Measurements from ENCODE around the gene NDUFB2.

NDUFB2 gene

DNA sequence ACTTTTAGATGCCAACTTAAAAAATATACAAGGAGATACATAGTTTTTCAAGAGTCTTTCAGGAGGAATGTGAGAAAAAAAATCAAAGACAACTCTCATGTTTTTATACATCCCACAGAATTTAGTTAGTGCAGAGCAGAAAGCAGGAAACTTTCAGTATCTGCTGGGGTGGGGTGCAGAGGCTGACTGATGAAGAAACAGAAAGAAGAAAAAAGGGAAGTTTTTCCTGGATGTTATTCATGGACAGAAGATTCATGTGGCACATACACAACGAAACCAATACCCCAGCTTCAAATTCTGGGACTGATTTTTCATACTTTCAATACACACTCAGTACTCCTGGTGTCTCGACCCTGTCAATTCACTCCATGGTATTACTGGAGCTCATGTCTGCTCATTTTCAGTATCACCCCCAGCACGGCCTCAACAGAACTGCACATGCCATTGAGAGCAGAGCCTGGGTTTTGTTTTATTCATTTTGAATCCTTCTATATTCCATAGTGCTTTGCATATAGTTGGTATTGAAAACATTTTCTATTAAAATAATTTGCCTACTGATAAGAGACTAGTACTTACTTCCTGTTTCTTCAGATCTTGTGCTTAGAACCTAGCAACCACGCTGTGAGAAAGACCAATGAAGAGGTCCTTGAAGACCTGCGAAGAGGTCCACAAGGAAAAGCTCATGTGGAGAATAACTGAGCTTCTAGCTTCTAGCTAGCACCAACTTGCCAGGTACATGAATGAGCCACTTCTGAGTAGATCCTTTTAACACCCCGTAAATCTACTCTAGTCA is 49.0 kb downstream of the NDUFB2 start:
- Histone ChIP-seq H3K4me3 (ENCODE audit: low read length) (no peak overlapping the region), H3K4me1 (ENCODE audit: control insufficient read depth, low read length) (peaks cover 12% of the 10 kb centered on the region), H3K27me3 (ENCODE audit: control insufficient read depth, low read length) (no peaks in the 10 kb centered on the region), H3K27ac (ENCODE audit: low read depth, low read length) (no peak overlapping the region), H3K9me3 (ENCODE audit: control insufficient read depth, insufficient read depth, low read length) (no peaks in the 10 kb centered on the region), H3K36me3 (ENCODE audit: control insufficient read depth, low read length) (peaks cover 14% of the 10 kb centered on the region), H4K20me1 (ENCODE audit: control insufficient read depth, insufficient read depth, low read depth, low read length) (no peaks in the 10 kb centered on the region), H3F3A (ENCODE audit: control insufficient read depth, insufficient read depth) (no peaks in the 10 kb centered on the region), H3K9me2 (replicated peaks; ENCODE audit: control insufficient read depth, low read length) (no peaks in the 10 kb centered on the region), H3K79me2 (ENCODE audit: control insufficient read depth, low read length) (no peaks in the 10 kb centered on the region), H3K4me2 (ENCODE audit: low read length) (no peak overlapping the region)
- TF ChIP-seq, protein P1, sequence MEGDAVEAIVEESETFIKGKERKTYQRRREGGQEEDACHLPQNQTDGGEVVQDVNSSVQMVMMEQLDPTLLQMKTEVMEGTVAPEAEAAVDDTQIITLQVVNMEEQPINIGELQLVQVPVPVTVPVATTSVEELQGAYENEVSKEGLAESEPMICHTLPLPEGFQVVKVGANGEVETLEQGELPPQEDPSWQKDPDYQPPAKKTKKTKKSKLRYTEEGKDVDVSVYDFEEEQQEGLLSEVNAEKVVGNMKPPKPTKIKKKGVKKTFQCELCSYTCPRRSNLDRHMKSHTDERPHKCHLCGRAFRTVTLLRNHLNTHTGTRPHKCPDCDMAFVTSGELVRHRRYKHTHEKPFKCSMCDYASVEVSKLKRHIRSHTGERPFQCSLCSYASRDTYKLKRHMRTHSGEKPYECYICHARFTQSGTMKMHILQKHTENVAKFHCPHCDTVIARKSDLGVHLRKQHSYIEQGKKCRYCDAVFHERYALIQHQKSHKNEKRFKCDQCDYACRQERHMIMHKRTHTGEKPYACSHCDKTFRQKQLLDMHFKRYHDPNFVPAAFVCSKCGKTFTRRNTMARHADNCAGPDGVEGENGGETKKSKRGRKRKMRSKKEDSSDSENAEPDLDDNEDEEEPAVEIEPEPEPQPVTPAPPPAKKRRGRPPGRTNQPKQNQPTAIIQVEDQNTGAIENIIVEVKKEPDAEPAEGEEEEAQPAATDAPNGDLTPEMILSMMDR (IDR thresholded peaks at IDR 0.05; ENCODE audit: low read depth, low read length, poor library complexity, severe bottlenecking): no peak
- no peak for TF ChIP-seq EZH2phosphoT487 (IDR thresholded peaks at IDR 0.05; ENCODE audit: borderline replicate concordance, low read length)

DNA sequence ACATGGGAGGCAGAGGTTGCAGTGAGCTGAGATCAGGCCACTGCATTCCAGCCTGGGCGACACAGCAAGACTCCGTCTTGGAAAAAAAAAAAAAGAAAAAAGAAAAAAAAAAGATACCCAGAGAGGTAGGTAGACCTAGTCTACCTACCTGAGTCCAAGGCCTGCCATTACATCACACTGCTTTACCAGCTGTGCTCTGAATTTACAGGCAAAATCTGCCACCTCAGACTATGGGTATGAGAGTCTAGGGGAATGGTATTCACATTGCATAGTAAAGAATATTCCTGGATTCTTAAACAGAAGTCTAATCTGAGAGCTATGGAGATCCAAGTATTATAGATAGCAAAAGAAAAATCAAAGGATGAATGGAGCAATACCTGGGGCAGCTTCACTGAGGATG is 50.2 kb downstream of the NDUFB2 start:
- TF ChIP-seq EZH2phosphoT487 (IDR thresholded peaks at IDR 0.05; ENCODE audit: borderline replicate concordance, low read length): no peak
- TF ChIP-seq, protein P1 (IDR thresholded peaks at IDR 0.05; ENCODE audit: low read depth, low read length, poor library complexity, severe bottlenecking): no peak
- H3K4me3 ChIP-seq (ENCODE audit: low read length): no peak overlapping the region
- H3K9me2 ChIP-seq (replicated peaks; ENCODE audit: control insufficient read depth, low read length): no peaks in the 10 kb centered on the region
- no peaks in the 10 kb centered on the region for H3K79me2 ChIP-seq (ENCODE audit: control insufficient read depth, low read length)
- H3K36me3 ChIP-seq (ENCODE audit: control insufficient read depth, low read length): peaks cover 14% of the 10 kb centered on the region
- H3K27me3 ChIP-seq (ENCODE audit: control insufficient read depth, low read length): no peaks in the 10 kb centered on the region
- H3K4me1 ChIP-seq (ENCODE audit: control insufficient read depth, low read length): peaks cover 12% of the 10 kb centered on the region
- H3K4me2 ChIP-seq (ENCODE audit: low read length): no peak overlapping the region
- no peak overlapping the region for H3K27ac ChIP-seq (ENCODE audit: low read depth, low read length)
- no peaks in the 10 kb centered on the region for H4K20me1 ChIP-seq (ENCODE audit: control insufficient read depth, insufficient read depth, low read depth, low read length)
- no peaks in the 10 kb centered on the region for H3F3A ChIP-seq (ENCODE audit: control insufficient read depth, insufficient read depth)
- H3K9me3 ChIP-seq (ENCODE audit: control insufficient read depth, insufficient read depth, low read length): no peaks in the 10 kb centered on the region

DNA sequence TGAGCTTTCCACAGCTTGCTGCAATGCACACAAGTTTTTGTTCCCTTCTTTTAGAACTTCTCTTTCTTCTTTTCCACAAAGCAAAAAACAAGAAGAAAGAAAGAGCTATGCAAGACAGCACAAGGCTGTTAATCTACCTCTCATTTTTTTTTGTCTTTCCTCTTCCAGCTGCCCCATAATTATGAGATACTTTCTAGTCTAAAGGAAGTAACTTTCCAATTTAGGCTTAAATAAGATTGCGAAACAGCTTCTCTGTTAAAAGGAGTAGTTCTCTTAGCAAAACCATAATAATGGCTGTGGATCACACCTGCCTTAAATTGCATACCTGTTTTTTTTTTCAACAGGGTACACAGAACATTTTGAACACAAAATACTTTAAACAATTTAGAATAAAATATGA is 56.0 kb downstream of the NDUFB2 start:
- Histone ChIP-seq H3K9me3 (ENCODE audit: control insufficient read depth, insufficient read depth, low read length) (no peaks in the 10 kb centered on the region), H3K79me2 (ENCODE audit: control insufficient read depth, low read length) (no peaks in the 10 kb centered on the region)

More for the DNA sequence above, 56.0 kb downstream of the NDUFB2 start:
- Histone ChIP-seq H3K27me3 (ENCODE audit: control insufficient read depth, low read length) (no peaks in the 10 kb centered on the region), H3K4me1 (ENCODE audit: control insufficient read depth, low read length) (0 out of 2 replicates have a peak, but pooled peaks cover 4% of the 10 kb centered on the region), H3K27ac (ENCODE audit: low read depth, low read length) (no peak overlapping the region), H3K4me2 (ENCODE audit: low read length) (no peak overlapping the region), H3K36me3 (ENCODE audit: control insufficient read depth, low read length) (peaks cover 12% of the 10 kb centered on the region), H4K20me1 (ENCODE audit: control insufficient read depth, insufficient read depth, low read depth, low read length) (no peaks in the 10 kb centered on the region), H3F3A (ENCODE audit: control insufficient read depth, insufficient read depth) (no peaks in the 10 kb centered on the region), H3K4me3 (ENCODE audit: low read length) (no peak overlapping the region), H3K9me2 (replicated peaks; ENCODE audit: control insufficient read depth, low read length) (no peaks in the 10 kb centered on the region)
- no peak for TF ChIP-seq EZH2phosphoT487 (IDR thresholded peaks at IDR 0.05; ENCODE audit: borderline replicate concordance, low read length)
- TF ChIP-seq, protein P1 (IDR thresholded peaks at IDR 0.05; ENCODE audit: low read depth, low read length, poor library complexity, severe bottlenecking): no peak
